HepG2 (cell line): ENCODE data around the gene SEC31A.

Source experiments
- CBFB ChIP-seq: sonication (generic); formaldehyde crosslinking; IDR thresholded peaks from 2 replicates; pipeline ENCODE4 v1.4.0; 2020; ENCODE audit warnings: missing genetic modification reagents
- CREB1 ChIP-seq, 2 experiments: fragments of 450-650 bp in 1 of 2; IDR thresholded peaks; 2 replicates each; pipeline ENCODE4 v1.6.1; 2016 to 2017; ENCODE audit warnings: control low read depth in 1 of 2, mild to moderate bottlenecking in 1 of 2, missing compliant biosample characterization in 1 of 2, missing genetic modification characterization in 1 of 2
- EZH2 ChIP-seq: conservative IDR thresholded peaks from 2 replicates; pipeline ENCODE4 v1.6.1; 2012; ENCODE audit warnings: mild to moderate bottlenecking, low read depth, low read length, moderate library complexity
- FOXC1 ChIP-seq: sonication (generic); formaldehyde crosslinking; IDR thresholded peaks from 2 replicates; pipeline ENCODE4 v1.8.0; 2022; ENCODE audit warnings: mild to moderate bottlenecking, missing genetic modification reagents, borderline replicate concordance
- NFIC ChIP-seq: IDR thresholded peaks from 2 replicates; pipeline ENCODE4 v1.6.1; 2012; ENCODE audit warnings: mild to moderate bottlenecking, low read length, inconsistent platforms
- POLR2A ChIP-seq, 2 experiments: IDR thresholded peaks; 2 replicates each; pipeline ENCODE4 v1.6.1; 2011; ENCODE audit warnings: low read depth in 2 of 2, low read length in 2 of 2, mild to moderate bottlenecking in 1 of 2, moderate library complexity in 1 of 2; ENCODE audit not compliant: insufficient read depth in 1 of 2
- POLR2AphosphoS5 ChIP-seq: IDR thresholded peaks from 2 replicates; pipeline ENCODE4 v1.6.1; 2012; ENCODE audit warnings: low read depth, low read length
- TCF12 ChIP-seq, 2 experiments: fragments of 450-650 bp in 1 of 2; sonication (generic) in 1 of 2; formaldehyde crosslinking in 1 of 2; IDR thresholded peaks; 2 replicates each; pipeline versions ENCODE4 v1.6.1 to v1.8.0; 2017 to 2022; ENCODE audit warnings: antibody characterized with exemption in 1 of 2, mild to moderate bottlenecking in 1 of 2, missing genetic modification reagents in 1 of 2, moderate library complexity in 1 of 2
- ZNF569 ChIP-seq: sonication (generic); formaldehyde crosslinking; IDR thresholded peaks from 2 replicates; pipeline ENCODE4 v1.5.0; 2020; ENCODE audit warnings: mild to moderate bottlenecking, missing genetic modification reagents, moderate library complexity, borderline replicate concordance
- ZNF766 ChIP-seq: sonication (generic); formaldehyde crosslinking; IDR thresholded peaks from 2 replicates; pipeline ENCODE4 v1.5.0; 2020; ENCODE audit warnings: missing genetic modification reagents, borderline replicate concordance
- TF ChIP-seq, protein P1 (sequence below): sonication (generic); formaldehyde crosslinking; IDR thresholded peaks from 2 replicates; pipeline ENCODE4 v1.4.0; 2020; ENCODE audit warnings: missing genetic modification reagents
- TF ChIP-seq, protein P2 (sequence below): IDR thresholded peaks from 2 replicates; pipeline ENCODE4 v1.6.1; 2012; ENCODE audit warnings: inconsistent platforms

DNA sequence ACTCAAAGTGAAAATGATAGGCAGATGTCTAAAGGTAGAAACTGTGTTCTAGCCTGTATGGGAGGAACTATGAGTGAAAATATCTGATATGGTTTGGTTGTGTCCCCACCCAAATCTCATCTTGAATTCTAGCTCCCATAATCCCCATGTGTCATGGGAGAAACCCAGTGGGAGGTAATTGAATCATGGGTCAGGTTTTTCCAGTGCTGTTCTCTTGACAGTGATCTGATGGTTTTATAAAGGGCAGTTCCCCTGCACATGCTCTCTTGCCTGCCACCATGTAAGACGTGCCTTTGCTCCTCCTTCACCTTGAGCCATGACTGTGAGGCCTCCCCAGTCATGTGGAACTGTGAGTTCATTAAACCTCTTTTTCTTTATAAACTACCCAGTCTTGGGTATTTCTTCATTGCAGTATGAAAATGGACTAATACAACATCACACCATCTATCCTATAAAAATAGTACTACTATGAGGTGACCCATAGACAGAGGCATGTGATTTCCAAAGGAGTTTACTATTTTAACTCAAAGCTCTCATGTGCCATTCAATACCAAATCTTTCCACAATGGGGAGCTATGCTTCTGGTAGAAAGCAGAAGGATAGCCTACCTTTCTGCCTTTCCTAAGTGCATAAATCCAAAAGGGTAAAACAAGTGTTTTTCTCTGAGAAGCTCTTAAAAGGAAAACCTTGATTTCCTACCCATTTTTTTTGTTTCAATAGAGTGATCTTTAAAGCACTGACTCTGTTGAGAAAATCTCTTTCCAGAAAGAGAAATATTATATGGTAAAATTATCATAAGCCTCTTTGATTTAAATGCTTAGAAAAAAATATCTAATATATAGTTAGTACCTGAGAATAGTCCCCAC lies 38.8 kb downstream of the SEC31A start:
- TF ChIP-seq, protein P1, sequence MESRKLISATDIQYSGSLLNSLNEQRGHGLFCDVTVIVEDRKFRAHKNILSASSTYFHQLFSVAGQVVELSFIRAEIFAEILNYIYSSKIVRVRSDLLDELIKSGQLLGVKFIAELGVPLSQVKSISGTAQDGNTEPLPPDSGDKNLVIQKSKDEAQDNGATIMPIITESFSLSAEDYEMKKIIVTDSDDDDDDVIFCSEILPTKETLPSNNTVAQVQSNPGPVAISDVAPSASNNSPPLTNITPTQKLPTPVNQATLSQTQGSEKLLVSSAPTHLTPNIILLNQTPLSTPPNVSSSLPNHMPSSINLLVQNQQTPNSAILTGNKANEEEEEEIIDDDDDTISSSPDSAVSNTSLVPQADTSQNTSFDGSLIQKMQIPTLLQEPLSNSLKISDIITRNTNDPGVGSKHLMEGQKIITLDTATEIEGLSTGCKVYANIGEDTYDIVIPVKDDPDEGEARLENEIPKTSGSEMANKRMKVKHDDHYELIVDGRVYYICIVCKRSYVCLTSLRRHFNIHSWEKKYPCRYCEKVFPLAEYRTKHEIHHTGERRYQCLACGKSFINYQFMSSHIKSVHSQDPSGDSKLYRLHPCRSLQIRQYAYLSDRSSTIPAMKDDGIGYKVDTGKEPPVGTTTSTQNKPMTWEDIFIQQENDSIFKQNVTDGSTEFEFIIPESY (CRISPR knock-in tag): no peak
- no peak for TF ChIP-seq FOXC1
- TF ChIP-seq ZNF766 (CRISPR knock-in tag): no peak
- no peak for TF ChIP-seq NFIC
- no peak for TF ChIP-seq POLR2A (IDR thresholded peaks at IDR 0.05; ENCODE audit: insufficient read depth in 1 of 2, low read depth in 2 of 2, low read length in 2 of 2)
- TF ChIP-seq TCF12 (IDR thresholded peaks at IDR 0.05): no peak
- TF ChIP-seq TCF12 (CRISPR knock-in tag; IDR thresholded peaks at IDR 0.05): no peak
- TF ChIP-seq CREB1 (IDR thresholded peaks at IDR 0.05): no peak
- TF ChIP-seq CREB1 (CRISPR knock-in tag; IDR thresholded peaks at IDR 0.05): no peak
- TF ChIP-seq, protein P2, sequence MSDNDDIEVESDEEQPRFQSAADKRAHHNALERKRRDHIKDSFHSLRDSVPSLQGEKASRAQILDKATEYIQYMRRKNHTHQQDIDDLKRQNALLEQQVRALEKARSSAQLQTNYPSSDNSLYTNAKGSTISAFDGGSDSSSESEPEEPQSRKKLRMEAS: no peak
- no peak for TF ChIP-seq ZNF569 (CRISPR knock-in tag)
- TF ChIP-seq EZH2: no peak
- TF ChIP-seq POLR2AphosphoS5: no peak
- TF ChIP-seq CBFB (CRISPR knock-in tag): no peak
